Umbilical cord (tissue), 2 donors: ENCODE data around the gene TUBA4B. TPM values are rescaled to one million over a fixed set of nuclear protein-coding genes. Genes with fewer than 3 reads are reported as not detected.

Experiments used
- DNase-seq: peaks from one replicate; pipeline ENCODE4 v3.0.0-alpha.2; 2015; ENCODE audit warnings: low spot score
- total RNA-seq: library from RNA; depleted of rRNA; stranded (reverse); fragments of >200 nt; gene quantifications from one replicate; pipeline ENCODE4 v1.2.3, GENCODE V29; 2014; ENCODE audit warnings: low replicate concordance; ENCODE audit not compliant: insufficient read depth

The TUBA4B gene
- total RNA-seq: 0.72 TPM

- no peak for DNase-seq
Measured at GRCh38 chr2:219252900-219253752, at the start of gene TUBA4B. TUBA4B (plus strand) TSS chr2:219253243; CDS start chr2:219253408, 165 bp downstream.

- DNase-seq: no peak
Measured at GRCh38 chr2:219204425-219205164, 48.4 kb upstream of the TUBA4B start.

GRCh38 chr2:219205165-219205538 lies 47.9 kb upstream of the TUBA4B start:
- DNase-seq: no peak

GRCh38 chr2:219205981-219206327 lies 47.1 kb upstream of the TUBA4B start:
- no peak for DNase-seq

DNA sequence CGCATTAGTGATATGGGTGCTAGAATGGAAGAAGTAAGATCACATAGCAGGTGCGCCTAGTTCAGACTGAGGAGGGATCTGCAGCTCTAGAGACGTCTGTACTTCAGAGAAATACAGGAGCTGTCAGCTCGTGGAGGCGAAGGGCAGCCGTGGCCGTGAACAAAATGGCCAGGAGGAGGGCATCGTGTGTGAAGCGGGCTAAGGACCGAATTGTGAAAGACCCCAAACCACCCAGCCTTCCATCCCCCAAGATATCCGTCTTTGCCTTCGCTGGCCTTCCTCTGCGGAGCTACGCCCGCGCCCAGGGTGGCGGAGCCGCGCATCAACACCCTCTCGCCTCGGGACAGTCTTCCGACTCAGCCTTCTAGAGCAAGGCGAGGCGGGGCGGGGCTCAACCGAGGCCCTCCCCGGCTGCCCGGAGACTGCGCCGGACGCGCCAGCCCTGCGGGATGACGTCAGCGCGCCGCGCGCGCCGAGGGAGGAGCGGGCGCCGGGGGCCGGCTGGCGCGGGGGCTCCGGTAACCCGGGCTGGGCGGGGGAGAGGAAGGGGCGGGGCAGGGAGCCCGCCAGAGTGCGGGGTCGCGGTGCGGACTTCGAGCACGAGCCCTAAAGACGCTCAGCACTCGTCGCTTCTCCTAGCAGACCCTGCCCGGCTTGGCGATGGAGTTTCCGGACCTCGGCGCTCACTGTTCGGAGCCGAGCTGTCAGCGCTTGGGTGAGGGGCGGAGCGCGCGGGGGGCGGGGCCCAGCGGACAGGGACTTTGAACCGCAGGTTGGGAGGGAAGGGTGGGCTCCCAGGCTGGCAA lies 46.5 kb upstream of the TUBA4B start, which contains the start of gene ZFAND2B:
Gene ZFAND2B (plus strand): TSS at position 455 of the 806 bp plus-strand sequence. CDS start 206 bp downstream, at position 661.
- DNase-seq: peak; percentile 97

GRCh38 chr2:219207134-219207883 lies 45.7 kb upstream of the TUBA4B start:
- no peak for DNase-seq

- peak; percentile 35 for DNase-seq
Measured at GRCh38 chr2:219207884-219208740, 44.9 kb upstream of the TUBA4B start.

DNA sequence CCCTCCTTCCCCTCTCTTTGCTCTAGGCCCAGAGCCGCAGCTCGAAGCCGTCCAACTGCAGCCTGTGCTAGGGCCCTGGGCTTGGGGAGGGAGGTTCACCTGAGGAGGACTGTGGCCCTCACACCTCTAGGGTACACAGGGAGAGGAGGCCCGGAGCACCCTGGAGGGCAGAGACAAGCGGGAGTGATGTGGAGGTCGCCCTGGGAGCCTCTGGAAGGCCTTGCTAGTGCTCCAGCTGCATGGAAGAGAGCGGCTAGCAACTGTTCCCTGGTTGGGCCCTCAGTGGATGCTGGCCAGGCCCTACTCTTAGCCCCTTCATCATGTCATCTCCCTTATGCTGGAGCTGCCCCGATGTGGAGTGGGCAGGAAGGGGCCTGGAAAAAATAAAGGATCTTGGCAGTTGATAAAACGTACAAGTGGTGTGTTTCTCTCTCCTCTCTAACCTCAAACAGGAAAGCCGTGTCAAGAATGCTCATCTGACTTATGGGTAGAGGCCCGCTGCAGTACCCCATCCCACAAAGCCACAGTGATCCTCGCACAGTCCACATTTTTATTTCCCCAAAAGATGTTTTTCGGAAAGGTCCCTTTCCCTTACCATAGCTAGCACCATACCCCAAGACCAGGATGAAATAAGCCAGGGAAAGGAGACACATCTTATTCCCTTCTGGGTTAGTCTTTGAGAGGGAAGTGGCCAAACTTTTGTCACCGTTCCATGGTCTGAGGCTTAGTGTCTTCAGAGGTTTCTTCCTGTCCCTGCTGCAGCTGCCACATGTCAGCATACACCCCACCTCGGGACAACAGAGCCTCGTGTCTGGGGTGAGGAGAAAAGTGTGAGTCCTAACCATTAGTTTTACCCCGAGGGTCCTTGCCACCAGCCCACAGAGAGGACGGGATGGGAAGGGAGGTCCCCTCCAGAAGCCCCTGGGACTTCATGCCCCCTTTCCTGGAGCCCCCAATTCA lies 43.5 kb upstream of the TUBA4B start:
- DNase-seq: no peak

- no peak for DNase-seq
Measured at GRCh38 chr2:219210196-219210885, 42.7 kb upstream of the TUBA4B start.

- DNase-seq: no peak
Measured at GRCh38 chr2:219210886-219211362, 42.1 kb upstream of the TUBA4B start.

DNA sequence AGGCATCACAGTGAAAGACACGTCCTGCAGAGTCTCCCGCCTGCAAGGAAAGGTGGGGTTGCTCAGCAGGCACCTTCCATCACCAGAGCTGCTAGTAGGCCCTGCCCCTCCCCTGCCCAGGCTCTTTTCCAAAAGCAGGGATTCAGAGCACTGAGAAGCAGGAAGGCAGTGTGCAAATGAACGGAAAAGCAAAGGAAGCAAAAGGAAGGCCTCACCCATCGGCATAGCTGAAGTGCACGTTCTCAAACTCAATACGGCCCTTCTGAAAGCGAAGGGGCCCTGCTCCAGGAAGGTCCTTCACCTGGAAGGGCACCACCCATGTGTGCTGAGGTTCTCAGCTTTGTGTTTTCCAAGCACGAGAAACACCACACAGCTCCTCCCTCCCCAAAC lies 40.0 kb upstream of the TUBA4B start:
- no peak for DNase-seq

- no peak for DNase-seq
Measured at GRCh38 chr2:219213486-219214071, 39.5 kb upstream of the TUBA4B start.

- DNase-seq: no peak
Measured at GRCh38 chr2:219214141-219214540, 38.9 kb upstream of the TUBA4B start.

DNA sequence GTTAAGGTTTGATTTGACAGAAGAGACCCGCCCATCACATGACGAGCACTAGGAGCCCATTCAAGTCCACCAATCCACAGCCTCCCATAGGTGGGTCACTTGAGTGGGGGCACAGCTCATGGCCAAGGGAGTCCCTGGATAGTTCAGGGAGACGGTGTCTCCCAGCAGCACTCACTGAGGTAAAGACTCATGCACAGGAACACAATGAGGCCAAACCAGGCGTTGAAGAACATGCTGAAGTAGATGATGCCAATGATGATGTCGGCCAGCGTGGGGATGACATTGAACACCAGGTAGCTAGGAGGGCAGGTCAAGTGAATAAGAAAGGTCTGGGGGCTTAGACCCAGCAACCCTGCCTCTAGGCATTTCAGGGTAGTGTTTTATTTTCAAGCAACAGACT lies 38.3 kb upstream of the TUBA4B start:
- DNase-seq: no peak

GRCh38 chr2:219215871-219216534 lies 37.0 kb upstream of the TUBA4B start:
- no peak for DNase-seq

GRCh38 chr2:219216535-219216915 lies 36.5 kb upstream of the TUBA4B start:
- no peak for DNase-seq

DNA sequence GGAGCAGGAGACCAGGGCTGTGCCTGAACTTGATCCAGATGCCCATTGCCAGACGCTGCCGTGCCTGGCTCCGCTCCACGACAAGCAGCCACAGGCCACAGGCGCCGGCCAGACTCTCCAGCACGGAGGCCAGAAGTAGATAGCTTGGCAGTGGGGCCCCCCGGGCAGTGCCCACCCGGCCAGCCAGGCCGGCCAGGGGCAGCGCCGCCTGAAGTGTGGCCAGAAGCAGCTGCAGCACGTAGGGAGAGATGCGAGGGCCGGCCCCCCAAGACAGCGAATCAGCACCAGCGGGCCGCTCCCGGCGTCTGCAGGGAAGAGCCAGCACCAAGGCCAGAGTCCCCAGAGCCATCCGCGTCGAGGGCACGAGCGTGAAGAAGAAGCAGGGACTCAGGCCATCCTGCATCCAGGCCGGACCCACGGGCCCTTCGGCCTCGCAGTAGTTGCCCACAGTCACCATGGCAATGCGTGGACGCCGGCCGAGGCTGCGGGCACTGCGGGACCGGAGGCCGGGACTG lies 34.8 kb upstream of the TUBA4B start:
- peak; percentile 80 for DNase-seq
